Measurements from ENCODE around the gene CRTC1. TPM values are rescaled to one million over a fixed set of nuclear protein-coding genes. Genes with fewer than 3 reads are reported as not detected.

The CRTC1 gene
- total and polyA plus RNA-seq, 2 of the 13 experiments (the other 11 are each of a cell fraction or from before 2014, with no cell fraction given): 2.0 to 2.7 TPM

DNA sequence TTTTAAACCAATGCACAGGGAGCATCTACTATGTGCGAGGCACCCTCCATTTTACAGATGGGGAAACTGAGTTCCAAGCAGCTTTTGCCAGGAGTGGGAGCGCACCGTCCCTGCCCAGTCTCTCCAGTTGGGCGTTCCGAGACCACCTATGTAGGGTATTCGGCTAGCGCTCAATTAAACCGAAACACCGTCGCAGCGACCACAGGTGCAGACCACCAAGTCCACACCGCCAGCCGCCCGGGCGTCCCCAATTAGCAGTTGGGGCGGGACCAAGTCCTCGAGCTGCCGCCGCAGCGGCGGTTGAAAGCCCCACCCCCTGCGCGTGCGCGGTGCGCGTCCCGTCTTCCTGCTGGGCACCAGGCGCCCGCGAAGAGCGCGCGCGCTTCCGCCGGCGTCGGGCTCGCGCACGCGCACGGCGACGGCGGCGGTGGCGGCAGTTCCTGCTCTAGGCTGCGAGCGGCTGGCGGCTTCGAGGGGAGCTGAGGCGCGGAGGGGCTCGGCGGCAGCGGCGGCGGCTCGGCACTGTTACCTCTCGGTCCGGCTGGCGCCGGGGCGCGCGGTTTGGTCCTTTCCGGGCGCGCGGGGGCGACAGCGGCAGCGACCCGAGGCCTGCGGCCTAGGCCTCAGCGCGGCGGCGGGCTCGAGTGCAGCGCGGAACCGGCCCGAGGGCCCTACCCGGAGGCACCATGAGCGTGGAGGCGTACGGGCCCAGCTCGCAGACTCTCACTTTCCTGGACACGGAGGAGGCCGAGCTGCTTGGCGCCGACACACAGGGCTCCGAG lies 148.2 kb downstream of the CRTC1 start, which contains the start of gene UPF1 (continued):
- 0 out of 2 replicates have a peak, but pooled peaks have one; percentile 64 for TF ChIP-seq NFAT5 (CRISPR knock-in tag; IDR thresholded peaks at IDR 0.05)
- no peak; the same call in 1 of the 2 replicates for TF ChIP-seq NR0B2 (CRISPR knock-in tag; IDR thresholded peaks at IDR 0.05)
- TF ChIP-seq ZNF329 (CRISPR knock-in tag; IDR thresholded peaks at IDR 0.05; ENCODE audit: low read depth): peak; percentile 74
- 0 out of 2 replicates have a peak, but pooled peaks have one; percentile 59 for TF ChIP-seq FOXM1 (CRISPR knock-in tag; IDR thresholded peaks at IDR 0.05)
- peak; percentile 43; the same call in 1 of the 2 replicates for TF ChIP-seq KDM5B (CRISPR knock-in tag; IDR thresholded peaks at IDR 0.05; ENCODE audit: borderline replicate concordance)
- TF ChIP-seq GZF1 (CRISPR knock-in tag; IDR thresholded peaks at IDR 0.05): no peak
- TF ChIP-seq DR1 (CRISPR knock-in tag; IDR thresholded peaks at IDR 0.05): peak; percentile 61; the same call in 1 of the 2 replicates
- TF ChIP-seq ZNF281 (CRISPR knock-in tag; IDR thresholded peaks at IDR 0.05; ENCODE audit: borderline replicate concordance): peak; percentile 29; the same call in 1 of the 2 replicates
- TF ChIP-seq EHMT2 (IDR thresholded peaks at IDR 0.05; ENCODE audit: borderline replicate concordance, low read depth, low read length): no peak
- TF ChIP-seq, protein P1, sequence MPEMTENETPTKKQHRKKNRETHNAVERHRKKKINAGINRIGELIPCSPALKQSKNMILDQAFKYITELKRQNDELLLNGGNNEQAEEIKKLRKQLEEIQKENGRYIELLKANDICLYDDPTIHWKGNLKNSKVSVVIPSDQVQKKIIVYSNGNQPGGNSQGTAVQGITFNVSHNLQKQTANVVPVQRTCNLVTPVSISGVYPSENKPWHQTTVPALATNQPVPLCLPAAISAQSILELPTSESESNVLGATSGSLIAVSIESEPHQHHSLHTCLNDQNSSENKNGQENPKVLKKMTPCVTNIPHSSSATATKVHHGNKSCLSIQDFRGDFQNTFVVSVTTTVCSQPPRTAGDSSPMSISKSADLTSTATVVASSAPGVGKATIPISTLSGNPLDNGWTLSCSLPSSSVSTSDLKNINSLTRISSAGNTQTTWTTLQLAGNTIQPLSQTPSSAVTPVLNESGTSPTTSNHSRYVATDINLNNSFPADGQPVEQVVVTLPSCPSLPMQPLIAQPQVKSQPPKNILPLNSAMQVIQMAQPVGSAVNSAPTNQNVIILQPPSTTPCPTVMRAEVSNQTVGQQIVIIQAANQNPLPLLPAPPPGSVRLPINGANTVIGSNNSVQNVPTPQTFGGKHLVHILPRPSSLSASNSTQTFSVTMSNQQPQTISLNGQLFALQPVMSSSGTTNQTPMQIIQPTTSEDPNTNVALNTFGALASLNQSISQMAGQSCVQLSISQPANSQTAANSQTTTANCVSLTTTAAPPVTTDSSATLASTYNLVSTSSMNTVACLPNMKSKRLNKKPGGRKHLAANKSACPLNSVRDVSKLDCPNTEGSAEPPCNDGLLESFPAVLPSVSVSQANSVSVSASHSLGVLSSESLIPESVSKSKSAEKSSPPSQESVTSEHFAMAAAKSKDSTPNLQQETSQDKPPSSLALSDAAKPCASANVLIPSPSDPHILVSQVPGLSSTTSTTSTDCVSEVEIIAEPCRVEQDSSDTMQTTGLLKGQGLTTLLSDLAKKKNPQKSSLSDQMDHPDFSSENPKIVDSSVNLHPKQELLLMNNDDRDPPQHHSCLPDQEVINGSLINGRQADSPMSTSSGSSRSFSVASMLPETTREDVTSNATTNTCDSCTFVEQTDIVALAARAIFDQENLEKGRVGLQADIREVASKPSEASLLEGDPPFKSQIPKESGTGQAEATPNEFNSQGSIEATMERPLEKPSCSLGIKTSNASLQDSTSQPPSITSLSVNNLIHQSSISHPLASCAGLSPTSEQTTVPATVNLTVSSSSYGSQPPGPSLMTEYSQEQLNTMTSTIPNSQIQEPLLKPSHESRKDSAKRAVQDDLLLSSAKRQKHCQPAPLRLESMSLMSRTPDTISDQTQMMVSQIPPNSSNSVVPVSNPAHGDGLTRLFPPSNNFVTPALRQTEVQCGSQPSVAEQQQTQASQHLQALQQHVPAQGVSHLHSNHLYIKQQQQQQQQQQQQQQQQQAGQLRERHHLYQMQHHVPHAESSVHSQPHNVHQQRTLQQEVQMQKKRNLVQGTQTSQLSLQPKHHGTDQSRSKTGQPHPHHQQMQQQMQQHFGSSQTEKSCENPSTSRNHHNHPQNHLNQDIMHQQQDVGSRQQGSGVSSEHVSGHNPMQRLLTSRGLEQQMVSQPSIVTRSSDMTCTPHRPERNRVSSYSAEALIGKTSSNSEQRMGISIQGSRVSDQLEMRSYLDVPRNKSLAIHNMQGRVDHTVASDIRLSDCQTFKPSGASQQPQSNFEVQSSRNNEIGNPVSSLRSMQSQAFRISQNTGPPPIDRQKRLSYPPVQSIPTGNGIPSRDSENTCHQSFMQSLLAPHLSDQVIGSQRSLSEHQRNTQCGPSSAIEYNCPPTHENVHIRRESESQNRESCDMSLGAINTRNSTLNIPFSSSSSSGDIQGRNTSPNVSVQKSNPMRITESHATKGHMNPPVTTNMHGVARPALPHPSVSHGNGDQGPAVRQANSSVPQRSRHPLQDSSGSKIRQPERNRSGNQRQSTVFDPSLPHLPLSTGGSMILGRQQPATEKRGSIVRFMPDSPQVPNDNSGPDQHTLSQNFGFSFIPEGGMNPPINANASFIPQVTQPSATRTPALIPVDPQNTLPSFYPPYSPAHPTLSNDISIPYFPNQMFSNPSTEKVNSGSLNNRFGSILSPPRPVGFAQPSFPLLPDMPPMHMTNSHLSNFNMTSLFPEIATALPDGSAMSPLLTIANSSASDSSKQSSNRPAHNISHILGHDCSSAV (CRISPR knock-in tag; IDR thresholded peaks at IDR 0.05; ENCODE audit: borderline replicate concordance): no peak

All from HepG2 (cell line).